ENCODE results near the gene RBM5.

GRCh38 chr3:50122071-50122470, 33.4 kb downstream of the RBM5 start:
- TF ChIP-seq FOXP1 (CRISPR knock-in tag; IDR thresholded peaks at IDR 0.05; ENCODE audit: borderline replicate concordance) (no peak), CTCF (IDR thresholded peaks at IDR 0.05) (no peak), ATF2 (CRISPR knock-in tag; IDR thresholded peaks at IDR 0.05; ENCODE audit: borderline replicate concordance, low read depth) (no peak), CREB1 (CRISPR knock-in tag; IDR thresholded peaks at IDR 0.05) (no peak), TCF7 (CRISPR knock-in tag; IDR thresholded peaks at IDR 0.05; ENCODE audit: low read depth) (no peak), FOXJ3 (CRISPR knock-in tag; IDR thresholded peaks at IDR 0.05; ENCODE audit: borderline replicate concordance) (no peak)

All from WTC11 (cell line).